ENCODE results near the gene TSPAN4. TPM values are rescaled to one million over a fixed set of nuclear protein-coding genes. Genes with fewer than 3 reads are reported as not detected.

The TSPAN4 gene
- total and polyA plus RNA-seq, 9 of the 15 experiments (the other 6 are each of a cell fraction or from before 2014, with no cell fraction given) = 0.07 to 31.0 (median 15.7) TPM

GRCh38 chr11:875203-875602 is 32.6 kb downstream of the TSPAN4 start (continued):
- no peak for TF ChIP-seq IRF1 (CRISPR knock-in tag; IDR thresholded peaks at IDR 0.05; ENCODE audit: borderline replicate concordance)
- TF ChIP-seq RBFOX2 (IDR thresholded peaks at IDR 0.05; ENCODE audit: low read depth, low read length) = 0 out of 2 replicates have a peak, but pooled peaks have one; percentile 22
- TF ChIP-seq ZNF586 (CRISPR knock-in tag; conservative IDR thresholded peaks at IDR 0.05) = no peak
- TF ChIP-seq SMAD3 (CRISPR knock-in tag; conservative IDR thresholded peaks at IDR 0.05) = no peak
- TF ChIP-seq ZNF699 (CRISPR knock-in tag; IDR thresholded peaks at IDR 0.05; ENCODE audit: insufficient replicate concordance) = no peak
- TF ChIP-seq PHF8 (IDR thresholded peaks at IDR 0.05; ENCODE audit: borderline replicate concordance, low read length) = no peak
- TF ChIP-seq EZH2 (IDR thresholded peaks at IDR 0.05; ENCODE audit: borderline replicate concordance, low read depth, low read length) = no peak
- no peak for TF ChIP-seq PATZ1 (CRISPR knock-in tag; IDR thresholded peaks at IDR 0.05; ENCODE audit: borderline replicate concordance)
- no peak for TF ChIP-seq PURB (CRISPR knock-in tag; IDR thresholded peaks at IDR 0.05; ENCODE audit: low read depth)
- no peak for TF ChIP-seq BCL6 (CRISPR knock-in tag; IDR thresholded peaks at IDR 0.05)
- no peak for TF ChIP-seq WHSC1 (IDR thresholded peaks at IDR 0.05; ENCODE audit: low read length)
- no peak for TF ChIP-seq NRF1 (conservative IDR thresholded peaks at IDR 0.05 in 1 of 2, IDR thresholded peaks at IDR 0.05 in 1 of 2)
- no peak for TF ChIP-seq CLOCK (CRISPR knock-in tag; IDR thresholded peaks at IDR 0.05; ENCODE audit: borderline replicate concordance)
- no peak for TF ChIP-seq THRA (IDR thresholded peaks at IDR 0.05)

All from K562 (cell line).